ENCODE data around the gene SLC12A6.

DNA sequence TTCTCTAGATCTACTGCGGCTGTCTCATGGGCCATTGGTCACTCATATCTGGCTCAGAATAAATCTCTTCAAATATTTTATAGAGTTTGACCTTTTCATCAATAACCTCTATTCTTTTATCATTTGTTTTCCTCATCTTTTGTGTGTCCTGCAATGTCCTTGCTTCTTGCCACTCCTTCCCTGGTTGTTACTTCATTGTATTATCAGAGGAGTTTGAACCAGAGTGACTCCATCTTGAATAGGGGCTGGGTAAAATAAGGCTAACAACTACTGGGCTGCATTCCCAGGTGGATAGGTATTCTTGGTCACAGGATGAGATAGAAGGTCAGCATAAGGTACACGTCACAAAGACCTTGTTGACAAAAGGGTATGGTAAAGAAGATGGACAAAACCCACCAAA, 39.3 kb upstream of the SLC12A6 start:
- no peak for TF ChIP-seq FOSL2 (IDR thresholded peaks at IDR 0.05)
- TF ChIP-seq FOSL2 (CRISPR knock-in tag; IDR thresholded peaks at IDR 0.05): no peak
- TF ChIP-seq E2F6 (IDR thresholded peaks at IDR 0.05; ENCODE audit: borderline replicate concordance, low read depth): no peak
- no peak for TF ChIP-seq CBX8 (IDR thresholded peaks at IDR 0.05)
